Thyroid gland (tissue), 4 donors: Measurements from ENCODE around the gene C11orf91. TPM values are rescaled to one million over a fixed set of nuclear protein-coding genes. Genes with fewer than 3 reads are reported as not detected.

Experiments used
- DNase-seq, 2 donors: peaks; one replicate each; pipeline ENCODE4 v3.0.0-alpha.2; 2019
- H3K27ac ChIP-seq, 3 donors: fragments of 200-600 bp; sonication (generic); 1 replicate in 2 of 3; 2 replicates in 1 of 3; pipeline ENCODE4 v1.5.1; 2016 to 2019; ENCODE audit warnings: mild to moderate bottlenecking in 1 of 3, moderate library complexity in 1 of 3
- H3K27me3 ChIP-seq: fragments of 200-600 bp; sonication (generic); one replicate; pipeline ENCODE4 v1.5.1; 2019
- H3K36me3 ChIP-seq, 2 donors: fragments of 200-600 bp; sonication (generic); one replicate each; pipeline ENCODE4 v1.5.1; 2016 to 2019
- H3K4me1 ChIP-seq, 2 donors: fragments of 200-600 bp; sonication (generic); one replicate each; pipeline ENCODE4 v1.5.1; 2017 to 2019
- H3K4me3 ChIP-seq, 3 donors: fragments of 200-600 bp; sonication (generic); replicated peaks in 1 of 3; 1 replicate in 2 of 3; 2 replicates in 1 of 3; pipeline ENCODE4 v1.5.1; 2016; ENCODE audit warnings: mild to moderate bottlenecking in 1 of 3
- H3K9me3 ChIP-seq: fragments of 200-600 bp; sonication (generic); one replicate; pipeline ENCODE4 v1.5.1; 2017
- CTCF ChIP-seq, 6 experiments: fragments of 200-600 bp in 3 of 6; fragments of 450-650 bp in 3 of 6; sonication (generic) in 3 of 6; IDR thresholded peaks; one replicate each; pipeline ENCODE4 v1.5.1; 2016 to 2019; ENCODE audit warnings: antibody characterized with exemption in 6 of 6, mild to moderate bottlenecking in 2 of 6, inconsistent platforms in 1 of 6, moderate library complexity in 1 of 6
- POLR2A ChIP-seq, 2 donors: fragments of 450-650 bp; IDR thresholded peaks; one replicate each; pipeline ENCODE4 v1.6.1; 2017; ENCODE audit warnings: antibody characterized with exemption in 2 of 2, mild to moderate bottlenecking in 2 of 2, moderate library complexity in 1 of 2
- WGBS, 2 donors: methylation state at CpG; one replicate each; pipeline ENCODE4 v1.1.5; 2017; 5-methylcytosine and 5-hydroxymethylcytosine counted together
- intact Hi-C: fragments of 100-400 bp; cut with DNase I; formaldehyde crosslinking; loops from one replicate; pipeline ENCODE4 v1.15.1; 2023
- total RNA-seq, 4 donors: library from RNA; depleted of rRNA; stranded (reverse); fragments of >200 nt; gene quantifications; one replicate each; pipeline ENCODE4 v1.2.3, GENCODE V29; 2016

The C11orf91 gene
- total RNA-seq, 4 donors from 2014 or later = not detected

- TF ChIP-seq CTCF (IDR thresholded peaks at IDR 0.05) = no peak
- Histone ChIP-seq H3K9me3 (no peaks in the 10 kb centered on the region), H3K36me3 (no peaks in the 10 kb centered on the region), H3K4me1 (peaks cover 26 to 27% of the 10 kb centered on the region in 2 donors), H3K27ac (no peak overlapping the region), H3K4me3 (no peak overlapping the region), H3K27me3 (no peaks in the 10 kb centered on the region)
- no peak for DNase-seq
- intact Hi-C loops = no loop called here
- 82% methylated on average over 3 of the region's 3 CpGs for WGBS, 2 donors
Observed at GRCh38 chr11:33652930-33653329, 47.7 kb downstream of the C11orf91 start.

- intact Hi-C loops = no loop called here
- Histone ChIP-seq H3K9me3 (no peaks in the 10 kb centered on the region), H3K27me3 (no peaks in the 10 kb centered on the region), H3K4me3 (no peak overlapping the region), H3K4me1 (peaks cover 21 to 22% of the 10 kb centered on the region in 2 donors), H3K36me3 (no peaks in the 10 kb centered on the region), H3K27ac (no peak overlapping the region)
- no peak for TF ChIP-seq POLR2A (IDR thresholded peaks at IDR 0.05)
- no peak for TF ChIP-seq CTCF (IDR thresholded peaks at IDR 0.05)
- DNase-seq = no peak
- 50 to 86% methylated on average over 1 of the region's 1 CpG for WGBS, 2 donors
Observed at GRCh38 chr11:33652431-33652830, 48.2 kb downstream of the C11orf91 start.

- 65 to 75% methylated on average over 6 of the region's 6 CpGs for WGBS, 2 donors
- H3K27ac ChIP-seq = no peak overlapping the region
- TF ChIP-seq POLR2A (IDR thresholded peaks at IDR 0.05) (no peak), CTCF (IDR thresholded peaks at IDR 0.05) (no peak)
Observed at GRCh38 chr11:33651990-33652389, 48.6 kb downstream of the C11orf91 start.

GRCh38 chr11:33651555-33651954 is 49.1 kb downstream of the C11orf91 start:
- 59 to 78% methylated on average over 4 of the region's 4 CpGs for WGBS, 2 donors
- Histone ChIP-seq H3K4me1 (peaks cover 13 to 14% of the 10 kb centered on the region in 2 donors), H3K27me3 (no peaks in the 10 kb centered on the region), H3K27ac (no peak overlapping the region), H3K9me3 (no peaks in the 10 kb centered on the region), H3K4me3 (no peak overlapping the region), H3K36me3 (no peaks in the 10 kb centered on the region)
- TF ChIP-seq CTCF (IDR thresholded peaks at IDR 0.05) (no peak), POLR2A (IDR thresholded peaks at IDR 0.05) (no peak)
- intact Hi-C loops = no loop called here
- DNase-seq = no peak

More at GRCh38 chr11:33651990-33652389, 48.6 kb downstream of the C11orf91 start:
- Histone ChIP-seq H3K36me3 (no peaks in the 10 kb centered on the region), H3K27me3 (no peaks in the 10 kb centered on the region), H3K4me1 (peaks cover 17 to 18% of the 10 kb centered on the region in 2 donors), H3K9me3 (no peaks in the 10 kb centered on the region), H3K4me3 (no peak overlapping the region)
- intact Hi-C loops = no loop called here
- DNase-seq = no peak

GRCh38 chr11:33649944-33650343 is 50.7 kb downstream of the C11orf91 start:
- Histone ChIP-seq H3K4me1 (peaks cover 0 to 1% of the 10 kb centered on the region in 2 donors), H3K27me3 (no peaks in the 10 kb centered on the region), H3K9me3 (no peaks in the 10 kb centered on the region), H3K27ac (no peak overlapping the region), H3K36me3 (no peaks in the 10 kb centered on the region), H3K4me3 (no peak overlapping the region)
- no peak for TF ChIP-seq CTCF (IDR thresholded peaks at IDR 0.05)
- no peak for TF ChIP-seq POLR2A (IDR thresholded peaks at IDR 0.05)
- intact Hi-C loops = no loop called here
- no peak for DNase-seq
- WGBS, 2 donors = 91 to 96% methylated on average over 4 of the region's 4 CpGs

Other genes starting within 250 kb of the C11orf91 start
- gene CD59, start 35.6 kb upstream of the C11orf91 start, total RNA-seq = 100 to 1,000 TPM; 367 to 562 (median 504) TPM
- gene FBXO3, start 73.7 kb upstream of the C11orf91 start, total RNA-seq = 10 to 100 TPM; 55.8 to 82.0 (median 57.7) TPM
- gene LMO2, start 191.2 kb upstream of the C11orf91 start, total RNA-seq = 10 to 100 TPM; 20.7 to 51.5 (median 40.3) TPM